Activated CD8-positive, alpha-beta memory T cell treated with anti-CD3 and anti-CD28 coated beads, Interleukin-2, amount 10 ng/mL, durations not matched to agents 7 days and 5 days (primary cell): ENCODE measurements around the gene KCNG2. TPM values are rescaled to one million over a fixed set of nuclear protein-coding genes. Genes with fewer than 3 reads are reported as not detected.

Experiments used
- ATAC-seq: fragments of 150-1000 bp; cut with Tn5 transposase; one replicate; pipeline ENCODE4 v1.10.0; 2021; ENCODE audit warnings: moderate library complexity
- CTCF ChIA-PET: fragments of 350-600 bp; sonication (Branson Sonifier 250); formaldehyde crosslinking; loops from one replicate; lab custom pipeline; 2021; ENCODE audit warnings: antibody characterized with exemption; lab: Charles Lee
- DNase-seq: peaks from one replicate; pipeline ENCODE4 v3.0.0-alpha.2; 2020
- H3K27ac Mint-ChIP-seq: one replicate; pipeline ENCODE4 v1.8.0; 2021; ENCODE audit warnings: mild to moderate bottlenecking, mixed read lengths
- H3K27me3 Mint-ChIP-seq: one replicate; pipeline ENCODE4 v1.8.0; 2021; ENCODE audit warnings: mixed read lengths
- H3K36me3 Mint-ChIP-seq: one replicate; pipeline ENCODE4 v1.8.0; 2021; ENCODE audit warnings: mild to moderate bottlenecking, mixed read lengths
- H3K4me1 Mint-ChIP-seq: one replicate; pipeline ENCODE4 v1.8.0; 2021; ENCODE audit warnings: mixed read lengths
- H3K4me3 Mint-ChIP-seq: one replicate; pipeline ENCODE4 v1.8.0; 2021; ENCODE audit warnings: mild to moderate bottlenecking, moderate library complexity, mixed read lengths
- H3K9me3 Mint-ChIP-seq: one replicate; pipeline ENCODE4 v1.8.0; 2022; ENCODE audit warnings: low read depth, mixed read lengths
- total RNA-seq, 2 experiments: library from RNA; stranded (reverse); gene quantifications; one replicate each; pipeline ENCODE4 v1.2.3, GENCODE V29; 2021

KCNG2 gene
- total RNA-seq, 2 experiments from 2014 or later, result not detected

DNA sequence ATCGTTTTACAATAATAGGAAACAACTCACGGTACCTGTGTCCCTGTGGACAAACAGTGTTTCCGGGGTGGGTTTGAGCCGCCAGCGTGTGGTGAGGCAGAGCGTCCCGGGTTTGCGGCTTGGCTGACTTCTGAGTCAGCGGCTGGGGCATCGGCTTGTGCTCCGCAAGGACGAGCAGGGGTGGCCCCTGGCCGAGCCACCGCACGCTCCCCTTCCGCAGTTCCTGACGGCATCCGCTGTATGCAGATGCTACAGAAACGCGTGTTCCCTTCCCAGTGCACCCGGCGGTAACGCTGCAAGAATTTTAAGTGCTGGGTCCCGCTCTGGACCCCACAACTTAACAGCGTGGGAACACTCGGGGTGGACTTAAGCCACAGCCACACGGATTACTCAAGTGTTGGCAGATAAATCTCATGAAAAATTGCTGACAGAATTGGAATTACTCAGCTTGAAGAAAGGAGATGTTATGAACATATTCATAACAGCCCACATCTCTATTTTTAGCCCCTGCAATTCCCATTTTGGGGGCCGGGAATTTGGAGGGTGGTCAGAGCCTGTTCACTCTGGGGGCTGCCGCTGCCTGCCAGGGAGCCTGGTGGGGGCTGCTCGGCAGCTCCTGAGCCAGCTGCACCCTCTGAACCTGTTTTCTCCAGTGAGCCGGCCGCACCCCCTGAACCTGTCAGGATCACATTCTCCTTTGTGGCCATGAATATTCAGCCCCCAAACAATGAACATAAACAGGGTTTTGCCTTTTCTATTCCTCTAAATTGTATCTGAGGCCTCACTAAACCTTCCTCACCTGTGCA, 12.6 kb upstream of the KCNG2 start:
- Mint-ChIP-seq H3K36me3 (peaks cover 4% of the 10 kb centered on the region), H3K27me3 (peaks cover 25% of the 10 kb centered on the region), H3K27ac (no peak overlapping the region), H3K4me1 (no peaks in the 10 kb centered on the region), H3K9me3 (peaks cover 4% of the 10 kb centered on the region), H3K4me3 (no peak overlapping the region)
- CTCF ChIA-PET, result no interaction called here
- ATAC-seq, result no peak
- DNase-seq, result no peak

DNA sequence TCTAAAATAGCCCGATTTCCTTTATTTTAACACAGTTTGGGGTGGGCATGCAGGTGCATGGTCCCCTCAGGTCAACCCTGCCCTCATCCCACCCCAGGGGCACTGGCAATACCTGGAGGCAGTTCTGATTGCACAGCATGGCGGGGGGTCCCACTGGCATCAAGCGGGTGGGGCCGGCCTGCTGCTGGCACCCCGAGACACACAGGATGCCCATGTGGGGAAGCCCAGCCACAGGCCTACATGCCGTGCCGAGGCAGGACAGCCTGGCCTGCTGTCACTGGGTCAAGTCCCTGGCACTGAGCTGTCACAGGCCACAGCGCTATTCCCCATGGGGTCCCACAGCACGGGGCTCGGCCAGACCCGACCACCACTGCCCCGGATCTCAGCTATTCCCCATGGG, 11.9 kb upstream of the KCNG2 start:
- CTCF ChIA-PET, result no interaction called here
- Mint-ChIP-seq H3K4me1 (no peaks in the 10 kb centered on the region), H3K36me3 (peaks cover 4% of the 10 kb centered on the region), H3K4me3 (no peak overlapping the region), H3K27ac (no peak overlapping the region), H3K9me3 (peaks cover 4% of the 10 kb centered on the region), H3K27me3 (peaks cover 32% of the 10 kb centered on the region)
- DNase-seq (no peak), ATAC-seq (no peak)

DNA sequence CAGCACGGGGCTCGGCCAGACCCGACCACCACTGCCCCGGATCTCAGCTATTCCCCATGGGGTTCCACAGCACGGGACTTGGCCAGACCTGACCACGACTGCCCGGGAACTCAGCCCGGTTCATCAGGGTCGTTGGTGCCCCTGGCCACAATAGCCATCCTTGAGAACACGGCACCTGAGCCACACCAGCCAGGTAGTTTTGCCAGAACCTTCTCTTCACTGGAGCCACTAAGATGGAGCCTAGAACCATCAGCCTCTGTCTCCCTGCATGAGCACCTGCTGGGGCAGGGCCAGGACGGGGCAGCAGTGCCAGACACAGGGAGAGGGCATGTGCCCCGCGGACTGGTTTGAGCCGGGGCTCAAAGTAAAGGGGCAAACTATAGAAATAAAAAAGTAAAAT, 11.4 kb upstream of the KCNG2 start:
- Mint-ChIP-seq H3K27me3 (peaks cover 36% of the 10 kb centered on the region), H3K4me1 (peaks cover 3% of the 10 kb centered on the region), H3K9me3 (peaks cover 4% of the 10 kb centered on the region), H3K4me3 (no peak overlapping the region), H3K36me3 (peaks cover 4% of the 10 kb centered on the region), H3K27ac (no peak overlapping the region)
- ATAC-seq (no peak), DNase-seq (no peak)
- CTCF ChIA-PET, result no interaction called here

GRCh38 chr18:79786786-79787526, 10.8 kb upstream of the KCNG2 start:
- no peak overlapping the region for H3K27ac Mint-ChIP-seq
- no peak for ATAC-seq
- H3K36me3 Mint-ChIP-seq, result peaks cover 4% of the 10 kb centered on the region
- H3K4me1 Mint-ChIP-seq, result peaks cover 7% of the 10 kb centered on the region
- H3K9me3 Mint-ChIP-seq, result peaks cover 4% of the 10 kb centered on the region
- no peak for DNase-seq
- H3K4me3 Mint-ChIP-seq, result no peak overlapping the region
- H3K27me3 Mint-ChIP-seq, result peaks cover 43% of the 10 kb centered on the region
- CTCF ChIA-PET, result no interaction called here

GRCh38 chr18:79787527-79787864, 10.2 kb upstream of the KCNG2 start:
- Mint-ChIP-seq H3K9me3 (peaks cover 4% of the 10 kb centered on the region), H3K27me3 (peaks cover 48% of the 10 kb centered on the region), H3K27ac (no peak overlapping the region), H3K36me3 (peaks cover 4% of the 10 kb centered on the region), H3K4me3 (no peak overlapping the region), H3K4me1 (peaks cover 7% of the 10 kb centered on the region)
- CTCF ChIA-PET, result no interaction called here
- no peak for ATAC-seq
- DNase-seq, result no peak

DNA sequence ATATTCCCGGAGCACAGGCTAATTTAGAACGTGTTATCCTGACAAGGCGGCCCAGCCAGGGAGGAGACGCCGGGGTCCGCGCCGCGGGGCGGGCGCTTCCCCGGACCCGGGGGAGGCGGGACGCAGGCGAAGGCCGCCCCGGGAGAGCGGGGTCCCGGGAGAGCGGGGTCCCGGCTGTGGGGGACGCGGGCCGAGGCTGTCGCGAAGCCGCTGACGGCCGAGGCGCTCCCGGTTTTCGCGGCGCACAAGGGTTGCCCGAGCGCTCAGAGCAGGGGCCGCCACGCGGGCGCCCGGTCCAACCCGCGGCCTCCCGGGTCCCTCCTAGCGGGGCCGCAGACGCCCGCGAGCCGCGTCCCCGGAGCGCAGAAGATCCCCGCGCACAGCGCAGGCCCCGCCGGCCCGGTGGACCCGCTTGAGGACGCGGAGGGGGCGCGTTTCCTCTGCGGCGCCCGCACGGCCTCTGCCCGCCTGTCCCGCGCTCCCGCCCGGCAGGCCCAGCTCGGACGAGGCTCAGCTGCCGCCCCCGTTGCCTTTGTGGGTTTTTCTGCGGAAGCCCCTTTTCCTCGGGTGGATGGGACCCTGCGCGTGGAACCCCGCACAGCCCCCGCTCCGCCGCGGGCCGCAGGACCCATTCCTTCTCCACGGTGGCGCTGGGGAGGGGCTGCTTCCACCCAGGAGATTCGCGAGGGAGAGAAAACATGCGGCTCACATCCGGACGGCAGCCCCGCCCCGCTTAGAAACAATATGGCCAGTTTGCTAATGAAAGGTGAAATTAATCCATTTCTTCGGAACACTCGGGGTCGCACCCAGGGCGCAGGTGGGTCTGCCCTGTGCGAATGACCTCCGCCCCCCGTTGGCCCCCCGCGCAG, 9.6 kb upstream of the KCNG2 start:
- Mint-ChIP-seq H3K27me3 (peaks cover 54% of the 10 kb centered on the region), H3K27ac (no peak overlapping the region)

GRCh38 chr18:79788734-79789085, 9.0 kb upstream of the KCNG2 start:
- Mint-ChIP-seq H3K27ac (no peak overlapping the region), H3K36me3 (peaks cover 4% of the 10 kb centered on the region), H3K4me3 (no peak overlapping the region), H3K9me3 (peaks cover 4% of the 10 kb centered on the region), H3K27me3 (peaks cover 58% of the 10 kb centered on the region), H3K4me1 (peaks cover 7% of the 10 kb centered on the region)
- ATAC-seq (no peak), DNase-seq (no peak)
- CTCF ChIA-PET, result no interaction called here

More for the DNA sequence above, 9.6 kb upstream of the KCNG2 start:
- no peak for ATAC-seq
- CTCF ChIA-PET, result no interaction called here
- H3K4me1 Mint-ChIP-seq, result peaks cover 7% of the 10 kb centered on the region
- no peak for DNase-seq
- H3K9me3 Mint-ChIP-seq, result peaks cover 4% of the 10 kb centered on the region
- H3K4me3 Mint-ChIP-seq, result no peak overlapping the region
- peaks cover 4% of the 10 kb centered on the region for H3K36me3 Mint-ChIP-seq

DNA sequence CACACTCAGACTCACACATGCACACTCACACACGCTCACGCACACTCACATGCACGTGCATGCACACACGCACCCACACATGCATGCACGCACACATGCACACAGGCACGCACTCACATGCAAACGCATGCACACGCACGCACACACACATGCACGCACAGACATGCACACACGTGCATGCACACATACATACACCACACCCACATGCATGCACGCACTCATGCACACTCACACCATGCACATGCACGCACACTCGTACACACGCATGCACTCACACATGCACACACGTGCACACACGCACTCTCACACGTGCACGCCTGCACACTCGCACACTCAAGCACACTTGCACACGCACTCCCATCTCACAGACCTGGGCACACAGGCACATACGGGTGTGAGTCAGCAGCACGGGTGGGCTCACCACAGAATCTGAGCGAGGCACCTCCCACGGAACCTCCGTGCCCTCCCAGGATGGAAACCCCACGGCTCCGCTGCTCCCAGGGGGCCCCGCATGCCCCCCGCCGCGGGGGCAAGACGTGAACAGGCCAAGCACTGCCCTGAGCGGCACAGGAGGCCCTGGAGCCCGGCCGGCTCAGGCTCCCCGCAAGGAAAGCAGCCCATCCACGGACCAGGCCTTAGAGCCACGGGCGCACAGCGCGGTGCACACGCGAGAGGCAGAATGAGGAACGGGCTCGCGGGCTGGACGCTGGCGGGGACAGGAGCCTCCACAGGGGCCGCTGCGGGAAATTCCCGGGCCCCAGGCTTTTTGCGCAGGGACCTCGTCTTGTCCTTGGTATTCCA, 8.4 kb upstream of the KCNG2 start:
- Mint-ChIP-seq H3K27ac (no peak overlapping the region), H3K4me1 (peaks cover 7% of the 10 kb centered on the region), H3K9me3 (peaks cover 4% of the 10 kb centered on the region), H3K36me3 (peaks cover 4% of the 10 kb centered on the region), H3K4me3 (no peak overlapping the region), H3K27me3 (peaks cover 58% of the 10 kb centered on the region)
- CTCF ChIA-PET, result no interaction called here
- DNase-seq (no peak), ATAC-seq (no peak)

- CTCF ChIA-PET, result no interaction called here
- Mint-ChIP-seq H3K27me3 (peaks cover 62% of the 10 kb centered on the region), H3K9me3 (peaks cover 4% of the 10 kb centered on the region), H3K27ac (no peak overlapping the region), H3K36me3 (peaks cover 4% of the 10 kb centered on the region), H3K4me3 (no peak overlapping the region), H3K4me1 (peaks cover 7% of the 10 kb centered on the region)
- no peak for DNase-seq
- no peak for ATAC-seq
Measured at GRCh38 chr18:79789901-79790890, 7.5 kb upstream of the KCNG2 start.

- CTCF ChIA-PET, result no interaction called here
Measured at GRCh38 chr18:79790996-79791972, 6.5 kb upstream of the KCNG2 start.

More at GRCh38 chr18:79790996-79791972, 6.5 kb upstream of the KCNG2 start:
- H3K4me1 Mint-ChIP-seq, result peaks cover 7% of the 10 kb centered on the region
- DNase-seq, result no peak
- no peak for ATAC-seq
- peaks cover 63% of the 10 kb centered on the region for H3K27me3 Mint-ChIP-seq
- H3K27ac Mint-ChIP-seq, result no peak overlapping the region
- peaks cover 4% of the 10 kb centered on the region for H3K9me3 Mint-ChIP-seq
- peaks cover 4% of the 10 kb centered on the region for H3K36me3 Mint-ChIP-seq
- no peak overlapping the region for H3K4me3 Mint-ChIP-seq
